ENCODE measurements around the gene DLG2. TPM values are rescaled to one million over a fixed set of nuclear protein-coding genes. Genes with fewer than 3 reads are reported as not detected.
A peak's percentile ranks its signal among the peaks of the same experiment; 100 is the strongest.

The DLG2 gene
- total and polyA plus RNA-seq, 12 donors = 1.0 to 14.8 (median 7.4) TPM

DNA sequence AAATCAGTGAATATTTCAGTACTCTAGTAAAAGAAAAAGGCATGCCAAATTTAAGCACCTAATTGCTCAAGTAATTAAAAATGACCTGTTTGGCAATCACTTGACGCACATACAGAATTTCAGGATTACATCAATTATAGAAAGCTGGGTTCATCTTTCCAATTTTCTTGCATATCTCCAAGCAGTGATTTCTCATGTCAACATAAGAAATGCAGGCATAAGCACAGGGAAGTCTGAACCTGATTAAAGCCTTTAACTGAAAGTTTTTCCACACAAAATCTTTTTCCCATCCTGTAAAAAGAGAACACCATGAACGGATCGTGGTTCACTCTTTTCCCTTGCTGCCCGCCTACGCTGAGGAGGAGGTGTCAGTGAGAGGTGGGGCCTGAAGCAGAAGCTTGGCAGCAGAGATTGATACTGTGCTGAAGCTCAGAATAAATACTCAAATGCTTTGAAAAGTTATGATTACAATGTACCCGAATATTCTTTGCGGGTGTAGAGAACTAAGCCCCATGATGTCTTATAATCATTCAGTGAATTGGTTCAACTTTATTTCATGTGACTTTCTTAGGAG, 1636.9 kb downstream of the DLG2 start:
- DNase-seq (peak; percentile 10), ATAC-seq (peak in 6 of 8 donors; percentile 33 to 87 (median 52))
- intact Hi-C loops (cut with DNase I) = no loop called here
- 57 to 67% methylated on average over 7 of the region's 7 CpGs for WGBS, 2 donors
- Histone ChIP-seq H3K27me3 (no peaks in the 10 kb centered on the region), H3K4me1 (peaks cover 0 to 5% (median 0%) of the 10 kb centered on the region in 9 donors), H3K36me3 (no peaks in the 10 kb centered on the region), H3K4me3 (no peak overlapping the region), H3K9me3 (peaks cover 0 to 5% (median 0%) of the 10 kb centered on the region in 11 donors), H3K27ac (peak overlapping the region in 1 of 10 donors; percentile 1)
- TF ChIP-seq, protein P1, sequence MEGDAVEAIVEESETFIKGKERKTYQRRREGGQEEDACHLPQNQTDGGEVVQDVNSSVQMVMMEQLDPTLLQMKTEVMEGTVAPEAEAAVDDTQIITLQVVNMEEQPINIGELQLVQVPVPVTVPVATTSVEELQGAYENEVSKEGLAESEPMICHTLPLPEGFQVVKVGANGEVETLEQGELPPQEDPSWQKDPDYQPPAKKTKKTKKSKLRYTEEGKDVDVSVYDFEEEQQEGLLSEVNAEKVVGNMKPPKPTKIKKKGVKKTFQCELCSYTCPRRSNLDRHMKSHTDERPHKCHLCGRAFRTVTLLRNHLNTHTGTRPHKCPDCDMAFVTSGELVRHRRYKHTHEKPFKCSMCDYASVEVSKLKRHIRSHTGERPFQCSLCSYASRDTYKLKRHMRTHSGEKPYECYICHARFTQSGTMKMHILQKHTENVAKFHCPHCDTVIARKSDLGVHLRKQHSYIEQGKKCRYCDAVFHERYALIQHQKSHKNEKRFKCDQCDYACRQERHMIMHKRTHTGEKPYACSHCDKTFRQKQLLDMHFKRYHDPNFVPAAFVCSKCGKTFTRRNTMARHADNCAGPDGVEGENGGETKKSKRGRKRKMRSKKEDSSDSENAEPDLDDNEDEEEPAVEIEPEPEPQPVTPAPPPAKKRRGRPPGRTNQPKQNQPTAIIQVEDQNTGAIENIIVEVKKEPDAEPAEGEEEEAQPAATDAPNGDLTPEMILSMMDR (IDR thresholded peaks at IDR 0.05) = no peak

DNA sequence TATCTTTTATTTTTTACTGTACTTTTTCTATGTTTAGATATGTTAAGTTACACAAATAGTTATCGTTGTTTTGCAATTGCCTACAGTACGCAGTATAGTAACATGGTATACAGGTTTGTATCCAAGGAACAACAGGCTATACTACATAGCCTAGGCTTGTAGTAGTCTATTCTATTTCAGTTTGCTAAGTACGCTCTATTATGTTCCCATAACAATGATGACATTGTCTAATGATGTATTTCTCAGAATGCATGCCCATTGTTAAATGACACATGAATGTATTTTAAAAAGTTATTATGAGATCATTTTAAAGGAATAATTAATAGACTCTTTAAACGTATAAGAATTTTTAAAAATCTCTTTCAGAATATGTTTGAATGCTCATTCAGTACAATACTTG, 1644.3 kb downstream of the DLG2 start:
- Histone ChIP-seq H3K4me3 (no peak overlapping the region), H3K27ac (no peak overlapping the region), H3K36me3 (no peaks in the 10 kb centered on the region), H3K27me3 (no peaks in the 10 kb centered on the region), H3K4me1 (peaks cover 0 to 5% (median 0%) of the 10 kb centered on the region in 9 donors), H3K9me3 (no peaks in the 10 kb centered on the region)
- WGBS, 2 donors = 89 to 93% methylated on average over 4 of the region's 4 CpGs
- ATAC-seq (no peak), DNase-seq (no peak)
- TF ChIP-seq, protein P1 (IDR thresholded peaks at IDR 0.05) = no peak
- intact Hi-C loops (cut with DNase I) = no loop called here

DNA sequence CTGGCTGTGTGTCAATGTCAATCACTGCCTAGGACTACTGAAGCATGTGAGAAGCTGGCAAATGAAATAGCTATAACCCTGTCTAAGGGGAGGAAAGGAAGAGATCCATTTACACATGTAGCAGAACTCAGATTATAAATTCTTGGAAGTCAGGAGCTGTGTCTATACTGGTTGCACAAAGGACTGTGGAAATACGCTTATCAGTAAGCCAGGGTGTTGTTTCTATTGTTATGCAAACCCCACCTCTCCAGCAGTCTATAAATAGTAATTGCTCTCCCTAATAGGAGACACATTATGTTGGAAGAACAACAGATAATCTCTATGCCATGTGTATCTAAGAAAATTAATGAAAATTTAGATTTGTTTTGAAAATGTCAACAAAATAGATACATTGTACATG, 1647.6 kb downstream of the DLG2 start:
- Histone ChIP-seq H3K36me3 (no peaks in the 10 kb centered on the region), H3K9me3 (no peaks in the 10 kb centered on the region), H3K4me1 (peaks cover 0 to 5% (median 0%) of the 10 kb centered on the region in 9 donors), H3K27ac (peak overlapping the region in 2 of 10 donors; percentile 15 to 21), H3K4me3 (no peak overlapping the region), H3K27me3 (no peaks in the 10 kb centered on the region)
- TF ChIP-seq, protein P1 (IDR thresholded peaks at IDR 0.05) = no peak
- 26 to 39% methylated on average over 1 of the region's 1 CpG for WGBS, 2 donors
- intact Hi-C loops (cut with DNase I) = no loop called here
- peak; percentile 67 to 93 (median 78) for ATAC-seq
- DNase-seq = no peak

DNA sequence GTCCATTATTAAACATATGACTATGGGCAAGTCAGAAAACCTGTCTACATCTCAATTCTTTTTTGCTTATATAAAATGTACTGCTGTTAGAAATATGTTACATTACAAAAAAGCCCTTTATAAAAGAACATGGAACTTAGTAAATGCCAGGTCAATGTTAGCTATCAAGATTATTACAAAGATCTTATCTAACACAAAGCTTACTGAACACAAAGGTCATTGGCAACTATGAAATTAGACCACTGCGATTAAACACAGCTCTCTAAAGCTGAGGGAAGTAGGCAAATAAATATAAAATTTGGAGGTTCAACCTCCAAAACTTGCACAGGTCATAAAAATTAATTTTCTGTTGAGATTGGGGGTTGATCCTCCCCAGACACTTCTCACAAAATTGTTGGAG, 1648.2 kb downstream of the DLG2 start:
- 84 to 87% methylated on average over 1 of the region's 1 CpG for WGBS, 2 donors
- no peak overlapping the region for H3K4me3 ChIP-seq
- TF ChIP-seq, protein P1 (IDR thresholded peaks at IDR 0.05) = no peak

More for the DNA sequence above, 1648.2 kb downstream of the DLG2 start:
- Histone ChIP-seq H3K27me3 (no peaks in the 10 kb centered on the region), H3K9me3 (no peaks in the 10 kb centered on the region), H3K4me1 (peaks cover 0 to 5% (median 0%) of the 10 kb centered on the region in 9 donors), H3K27ac (no peak overlapping the region), H3K36me3 (no peaks in the 10 kb centered on the region)
- intact Hi-C loops (cut with DNase I) = no loop called here
- no peak for ATAC-seq
- DNase-seq = no peak

Data from heart right ventricle (tissue), 16 donors.